D341Med (cell line): ENCODE results near the gene GRM7.

Experiments used
- DNase-seq: peaks from one replicate; pipeline ENCODE4 v3.0.0; 2012; ENCODE audit warnings: low spot score

GRM7 gene

GRCh38 chr3:7400360-7400759, 539.4 kb downstream of the GRM7 start:
- DNase-seq = no peak

DNA sequence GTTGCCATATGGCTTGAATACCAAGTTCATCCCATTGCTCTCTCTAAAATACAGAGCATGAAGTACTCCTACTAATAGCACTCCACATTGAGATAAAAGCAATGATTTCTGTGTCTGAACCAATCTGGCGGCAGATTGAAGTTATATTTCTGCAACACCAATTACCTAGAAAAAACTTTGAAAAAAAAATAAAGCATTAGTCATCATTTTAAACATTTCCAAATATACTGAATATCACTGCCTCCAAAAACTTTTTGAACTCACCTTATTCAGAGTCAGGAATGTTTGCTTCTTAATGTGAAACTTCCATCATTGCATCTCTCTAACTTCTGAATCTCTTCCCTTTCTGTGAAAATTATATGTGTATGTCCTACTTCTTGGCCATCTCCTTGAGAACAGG, 540.5 kb downstream of the GRM7 start:
- no peak for DNase-seq

GRCh38 chr3:7407107-7407506, 546.2 kb downstream of the GRM7 start:
- no peak for DNase-seq

GRCh38 chr3:7410782-7411181, 549.9 kb downstream of the GRM7 start:
- no peak for DNase-seq

- DNase-seq = no peak
Measured at GRCh38 chr3:7421065-7421464, 560.1 kb downstream of the GRM7 start.

GRCh38 chr3:7423036-7423435, 562.1 kb downstream of the GRM7 start:
- no peak for DNase-seq

DNA sequence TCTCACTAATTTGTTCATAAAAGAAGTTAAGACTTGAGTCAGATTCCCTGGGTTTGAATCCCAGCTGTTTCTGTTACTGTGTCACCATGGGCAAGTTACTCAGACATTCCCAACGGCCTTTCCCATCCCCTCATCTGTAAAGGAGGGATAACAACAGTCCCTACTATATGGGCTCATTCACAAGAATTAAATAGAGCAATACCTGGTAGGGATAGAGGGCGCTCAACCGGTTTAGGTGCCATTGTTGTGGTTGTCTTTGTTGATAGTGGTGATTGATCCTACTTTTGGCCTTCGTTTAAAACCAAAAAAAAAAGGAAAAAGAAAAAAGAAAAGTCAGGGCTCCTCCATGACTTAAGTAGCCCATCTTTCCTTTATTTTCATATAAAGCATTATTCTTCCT, 563.1 kb downstream of the GRM7 start:
- no peak for DNase-seq

DNA sequence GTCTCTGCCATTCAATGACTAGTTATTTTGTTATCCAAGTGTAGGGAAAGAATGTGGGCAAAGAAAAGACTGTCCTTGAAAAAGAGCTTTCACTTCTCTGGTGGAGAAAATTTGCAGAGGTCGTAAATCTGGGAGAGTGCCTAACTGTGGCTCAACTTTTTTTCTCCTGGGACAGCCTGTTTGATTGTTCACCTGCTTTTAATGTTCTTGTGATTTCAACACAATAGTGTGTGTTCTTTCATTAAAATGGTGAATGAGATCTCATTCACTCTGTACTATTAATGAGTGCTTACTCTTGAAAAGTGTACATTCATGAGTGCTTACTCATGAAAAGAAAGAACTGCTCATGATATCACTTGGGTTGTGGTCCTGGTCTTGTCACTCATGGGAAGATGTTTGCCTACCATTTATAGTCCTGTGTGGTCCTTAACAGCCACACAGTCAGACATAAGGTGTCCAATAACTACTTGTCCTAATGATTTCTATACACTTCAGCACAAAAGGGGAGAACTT, 567.3 kb downstream of the GRM7 start:
- no peak for DNase-seq

GRCh38 chr3:7432610-7433009, 571.7 kb downstream of the GRM7 start:
- no peak for DNase-seq

GRCh38 chr3:7433073-7433472, 572.2 kb downstream of the GRM7 start:
- DNase-seq = no peak

DNA sequence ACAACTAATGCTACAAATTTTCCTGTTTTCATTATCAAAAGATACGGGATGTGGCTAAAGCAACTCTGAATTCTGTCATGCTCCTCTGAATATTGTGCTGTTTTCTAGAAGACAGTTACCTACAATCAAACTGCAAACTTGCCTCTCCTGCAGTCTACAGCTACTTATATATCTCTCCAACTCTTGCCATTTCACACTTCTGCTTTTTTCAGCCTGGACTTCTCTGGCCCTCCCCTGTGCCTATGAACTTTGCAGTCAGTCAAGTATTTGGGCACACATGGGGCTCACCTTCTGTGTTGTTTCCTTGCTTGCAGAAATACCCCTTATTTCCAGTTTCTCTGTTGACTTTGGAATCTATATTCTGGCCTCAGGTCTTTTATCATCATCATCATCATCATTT, 575.6 kb downstream of the GRM7 start:
- no peak for DNase-seq

DNA sequence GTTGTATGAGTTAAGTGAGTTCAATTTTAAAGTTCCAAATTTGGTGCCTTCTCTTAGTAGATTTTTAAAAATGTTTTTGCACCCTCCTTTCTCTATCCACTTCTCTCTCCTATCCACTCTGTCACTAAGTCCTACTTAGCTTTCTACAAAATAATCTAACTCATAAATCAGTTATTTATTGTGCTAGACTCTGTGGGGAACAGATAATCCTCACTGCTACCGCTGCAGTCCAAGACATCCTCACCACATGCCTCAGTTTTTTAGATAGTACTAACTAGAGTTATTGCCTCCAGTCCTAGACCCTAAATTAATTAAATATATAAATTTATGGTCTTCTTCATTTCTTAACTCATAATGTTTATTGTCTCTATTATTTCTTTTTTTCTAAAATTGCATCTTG, 576.3 kb downstream of the GRM7 start:
- DNase-seq = no peak

GRCh38 chr3:7439101-7439680, 578.3 kb downstream of the GRM7 start:
- no peak for DNase-seq

DNA sequence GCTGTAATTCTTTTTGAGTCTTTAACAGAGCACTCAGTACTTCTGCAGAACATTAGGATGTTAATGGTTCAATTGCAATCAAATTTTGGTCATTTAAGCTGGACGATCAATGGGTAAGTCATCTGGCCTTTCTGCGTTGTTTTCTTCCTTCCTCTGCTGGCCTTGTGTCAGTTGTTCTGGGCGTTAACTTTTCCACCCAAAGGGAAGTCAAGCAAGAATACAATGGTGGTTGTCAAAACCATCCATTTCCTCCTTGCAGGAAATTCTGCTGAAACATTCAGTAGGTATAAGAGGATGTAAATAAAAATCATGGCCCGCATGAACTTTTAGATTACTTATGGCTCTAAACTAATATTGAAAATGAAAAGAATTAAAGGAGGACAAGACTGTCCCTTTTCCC, 584.0 kb downstream of the GRM7 start:
- no peak for DNase-seq

DNA sequence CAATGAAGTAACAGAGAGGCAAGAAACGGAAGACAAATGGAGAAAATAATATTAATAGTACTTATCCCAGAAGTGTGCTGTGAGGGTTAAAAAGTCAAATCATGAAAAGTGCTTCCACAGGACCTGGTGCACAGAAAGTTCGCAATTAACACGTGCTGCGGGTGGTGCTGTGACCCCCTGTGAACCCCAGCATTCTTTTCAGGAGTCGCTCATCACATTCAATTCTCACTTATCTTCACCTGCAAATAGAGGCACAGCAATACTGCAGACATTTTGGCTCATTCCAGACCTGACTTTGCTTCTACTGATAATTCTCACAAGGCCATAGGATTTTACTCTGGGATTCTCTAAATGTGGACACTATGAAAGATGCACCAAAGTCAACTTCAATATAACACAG, 584.4 kb downstream of the GRM7 start:
- no peak for DNase-seq

DNA sequence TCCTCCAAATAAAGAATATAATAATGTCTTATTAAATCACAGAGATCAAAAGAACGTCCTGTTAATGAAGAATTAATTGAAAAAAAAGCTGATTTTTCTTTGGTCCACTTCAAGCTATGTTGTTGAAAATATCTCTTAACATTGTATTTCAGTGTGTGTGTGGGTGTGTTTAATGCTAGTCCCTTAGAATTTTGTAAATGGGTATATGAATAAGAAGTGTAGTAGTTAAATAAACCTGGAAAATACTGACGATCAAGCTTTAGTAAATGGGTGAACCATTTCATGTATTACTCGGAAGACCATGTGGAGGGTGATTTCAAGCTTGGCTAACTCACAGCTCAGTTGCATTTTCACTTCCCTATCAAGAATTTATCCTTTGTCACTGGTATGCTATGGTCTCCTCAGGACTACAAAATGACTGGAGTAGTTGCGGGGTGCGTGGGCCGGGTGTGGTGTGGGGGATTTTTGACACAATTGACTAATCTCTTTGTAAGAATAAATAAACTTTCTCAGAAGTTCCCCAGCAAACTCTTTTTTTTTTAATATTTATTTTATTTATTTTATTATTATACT, 586.4 kb downstream of the GRM7 start:
- DNase-seq = no peak

- no peak for DNase-seq
Measured at GRCh38 chr3:7456386-7456785, 595.5 kb downstream of the GRM7 start.

- no peak for DNase-seq
Measured at GRCh38 chr3:7461202-7461825, 600.4 kb downstream of the GRM7 start.

DNA sequence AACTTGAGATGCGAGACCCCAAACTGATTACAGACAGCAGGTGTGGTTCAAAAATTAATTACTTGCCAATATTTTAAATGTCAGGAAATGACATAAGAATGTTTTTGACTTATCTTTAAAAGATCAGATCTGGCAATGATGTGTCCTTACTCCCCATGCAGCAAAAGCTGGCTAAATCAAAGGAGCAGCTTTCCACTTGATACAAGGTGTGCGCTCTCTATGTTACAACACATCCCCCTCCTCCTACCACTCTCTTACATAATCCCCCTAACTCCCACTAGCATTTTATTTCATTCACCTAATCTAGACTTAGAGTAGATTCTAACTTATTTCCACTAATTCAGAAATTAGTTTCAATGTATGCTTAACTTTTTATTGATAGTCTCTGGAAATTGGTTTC, 609.0 kb downstream of the GRM7 start:
- no peak for DNase-seq

DNA sequence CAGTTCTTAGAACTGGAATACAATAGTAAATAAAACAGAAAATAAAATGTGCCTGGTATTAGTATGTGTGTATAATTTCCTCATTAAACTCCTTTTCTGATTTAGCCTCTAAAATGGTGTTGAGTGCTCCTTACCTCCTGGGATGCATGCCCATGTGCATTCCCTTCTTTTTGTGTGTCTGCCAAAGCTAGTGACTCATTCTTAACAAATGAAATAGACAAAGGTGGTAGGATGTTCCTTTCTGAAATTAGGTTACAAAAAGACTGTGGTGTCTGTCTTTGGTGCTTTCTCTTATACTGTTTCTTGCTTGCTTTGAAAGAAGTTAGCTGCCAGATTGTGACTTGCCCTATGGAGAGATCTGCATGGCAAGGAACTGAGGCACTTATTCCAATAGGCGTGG, 623.7 kb downstream of the GRM7 start:
- no peak for DNase-seq

GRCh38 chr3:7487763-7488162, 626.8 kb downstream of the GRM7 start:
- no peak for DNase-seq

- DNase-seq = no peak
Measured at GRCh38 chr3:7489417-7489816, 628.5 kb downstream of the GRM7 start.

- DNase-seq = no peak
Measured at GRCh38 chr3:7498715-7499114, 637.8 kb downstream of the GRM7 start.

DNA sequence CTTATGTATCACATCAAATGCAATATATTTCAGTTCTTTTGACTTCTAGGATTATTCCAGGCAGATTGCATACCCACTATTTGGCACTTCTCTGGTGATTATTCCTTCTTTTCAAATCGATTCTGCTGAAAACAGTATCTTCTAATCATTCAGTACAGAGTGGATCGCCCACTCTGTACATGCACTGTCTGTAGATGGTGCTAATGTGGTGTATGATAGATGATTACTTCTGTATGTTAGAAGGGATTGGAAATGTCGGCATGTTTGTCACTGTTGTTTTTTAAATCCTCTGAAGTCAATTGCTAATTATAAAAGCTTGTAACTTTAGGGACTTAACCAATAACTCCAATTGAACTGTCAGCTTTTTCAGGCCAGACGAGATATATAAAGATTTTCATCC, 642.5 kb downstream of the GRM7 start:
- no peak for DNase-seq
